Stimulated activated CD4-positive, alpha-beta T cell treated with anti-CD3 and anti-CD28 coated beads, Interleukin-1b, Interleukin-23, amount 100 ng/mL, for 48 hours (primary cell): ENCODE measurements around the gene QRFP.

Experiments
- DNase-seq: peaks from one replicate; pipeline ENCODE4 v3.0.0-alpha.2; 2020

QRFP gene, protein sequence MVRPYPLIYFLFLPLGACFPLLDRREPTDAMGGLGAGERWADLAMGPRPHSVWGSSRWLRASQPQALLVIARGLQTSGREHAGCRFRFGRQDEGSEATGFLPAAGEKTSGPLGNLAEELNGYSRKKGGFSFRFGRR

GRCh38 chr9:130896233-130897014 is at the start of gene QRFP:
Gene QRFP (minus strand): TSS chr9:130896812. CDS start chr9:130893838, 2,974 bp downstream.
- DNase-seq = no peak

GRCh38 chr9:130945173-130945572 is 48.6 kb upstream of the QRFP start:
- DNase-seq = no peak

GRCh38 chr9:130944510-130945058 is 48.0 kb upstream of the QRFP start:
- no peak for DNase-seq

GRCh38 chr9:130943777-130944176 is 47.2 kb upstream of the QRFP start:
- DNase-seq = no peak

DNA sequence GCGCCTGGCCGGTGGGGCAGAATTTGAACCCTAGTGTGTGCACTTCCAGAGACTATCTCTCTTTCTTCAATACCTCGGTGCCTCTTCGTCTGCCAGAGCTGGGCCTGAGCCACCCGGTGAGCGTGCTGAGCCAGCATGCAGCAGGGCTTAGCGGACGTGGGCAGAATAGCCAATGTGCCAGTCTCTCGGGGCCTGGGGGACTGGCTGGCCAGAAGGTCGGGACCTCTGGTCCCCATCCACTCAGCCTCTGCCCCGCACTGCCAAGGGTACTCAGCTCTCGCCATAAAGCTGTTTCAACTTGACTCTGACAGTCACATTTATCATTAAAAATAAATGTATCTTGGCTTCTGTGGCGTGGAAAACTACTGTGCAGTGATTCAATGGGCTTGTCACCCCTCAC is 46.6 kb upstream of the QRFP start:
- DNase-seq = no peak

DNA sequence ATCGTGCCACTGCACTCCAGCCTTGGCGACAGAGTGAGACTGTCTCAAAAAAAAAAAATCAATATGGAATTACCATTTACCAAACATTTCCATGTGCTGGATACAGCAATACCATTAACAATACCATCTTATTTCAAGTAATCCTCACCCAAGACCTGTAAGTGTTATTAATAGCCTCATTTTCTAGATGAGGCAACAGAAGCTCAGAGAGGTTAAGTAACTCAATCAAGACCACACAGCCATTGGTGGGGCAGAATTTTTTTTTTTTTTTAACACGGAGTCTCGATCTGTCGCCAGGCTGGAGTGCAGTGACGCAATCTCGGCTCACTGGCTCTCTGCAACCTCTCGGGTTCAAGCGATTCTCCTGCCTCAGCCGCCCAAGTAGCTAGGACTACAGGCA is 46.1 kb upstream of the QRFP start:
- no peak for DNase-seq

- DNase-seq = no peak
Observed at GRCh38 chr9:130942084-130942483, 45.5 kb upstream of the QRFP start.

DNA sequence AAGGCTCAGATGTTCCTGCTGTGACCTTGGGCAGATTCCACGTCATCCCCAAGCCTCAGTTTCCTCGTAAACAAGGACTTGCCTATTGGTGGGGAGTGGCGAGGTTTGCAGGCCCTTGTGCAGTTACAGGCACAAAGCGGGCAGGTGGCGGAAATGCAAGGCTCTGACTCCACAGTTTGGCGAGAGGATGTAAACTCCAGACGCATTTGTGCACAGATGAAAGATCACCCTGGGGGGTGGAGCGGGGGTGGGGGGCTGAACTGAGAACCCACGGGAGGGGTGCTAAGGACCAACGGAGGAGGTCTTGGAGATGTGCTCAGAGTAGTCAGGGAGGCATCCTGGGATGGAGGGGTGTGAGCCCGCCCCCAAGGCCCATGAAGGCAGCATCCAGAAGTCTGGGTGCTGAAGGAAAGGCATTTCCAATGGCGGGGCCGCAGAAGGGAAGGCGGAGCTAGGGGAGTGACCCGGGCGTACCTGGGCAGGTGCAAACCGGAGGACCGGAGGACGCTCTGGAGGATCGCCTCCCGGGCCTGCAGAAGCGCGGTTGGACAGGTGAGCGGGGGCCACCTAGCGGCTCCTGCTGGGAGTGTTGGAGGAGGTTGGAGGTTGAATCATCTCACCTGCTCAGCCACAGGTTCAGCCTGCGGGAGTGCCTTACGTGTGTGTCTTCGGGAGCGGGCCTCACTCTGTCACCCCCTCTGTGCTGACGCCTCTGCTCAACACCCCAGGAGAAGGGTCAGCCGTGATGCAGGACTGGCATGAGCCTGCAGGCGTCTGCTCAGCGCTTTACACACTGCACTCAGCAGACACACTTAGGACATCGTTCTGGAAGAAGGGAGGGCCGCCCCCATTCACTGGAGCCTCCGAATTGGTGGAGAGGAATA is 44.3 kb upstream of the QRFP start:
- DNase-seq = peak; percentile 73

GRCh38 chr9:130940027-130940549 is 43.5 kb upstream of the QRFP start:
- no peak for DNase-seq

GRCh38 chr9:130939405-130940026 is 42.9 kb upstream of the QRFP start:
- no peak for DNase-seq

DNA sequence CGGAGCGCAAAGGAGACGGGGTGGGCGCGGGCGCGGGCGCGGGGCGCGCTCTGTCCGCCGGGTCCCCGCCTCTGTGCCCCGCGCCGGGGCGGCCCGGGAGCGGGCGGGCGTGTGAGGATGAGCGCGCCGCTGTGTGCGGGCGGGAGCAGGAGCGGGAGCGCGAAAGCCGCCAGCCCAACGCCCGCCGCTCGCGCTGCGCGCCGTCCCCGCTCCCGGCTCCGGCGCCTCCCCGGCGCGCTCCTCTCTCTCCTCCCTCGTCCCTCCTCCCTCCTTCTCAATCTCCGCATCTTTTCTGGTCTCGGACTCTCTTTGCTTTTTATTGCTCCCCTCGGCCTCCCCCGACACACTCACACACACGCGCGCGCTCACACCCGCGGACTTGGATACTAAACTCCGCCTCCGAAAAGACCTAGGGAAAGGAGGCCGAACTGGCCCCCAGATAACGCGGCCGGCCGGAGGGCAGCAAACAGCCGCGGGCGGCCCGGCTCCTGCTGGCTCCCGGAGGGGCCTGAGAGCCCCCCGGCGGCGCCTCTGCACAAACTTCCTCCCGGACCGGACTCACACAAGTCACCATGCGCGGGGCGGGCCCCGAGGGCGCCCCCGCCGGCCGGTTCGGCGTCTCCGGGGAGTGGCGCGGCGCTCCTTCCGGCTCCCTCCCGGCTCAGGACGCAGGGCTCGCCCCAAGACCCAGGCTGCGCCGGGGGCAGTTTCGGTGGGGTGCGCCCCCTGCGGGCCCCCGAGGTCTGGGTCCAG is 42.2 kb upstream of the QRFP start, which contains the start of gene FIBCD1:
FIBCD1 (minus strand) TSS at position 596 of the 753 bp plus-strand sequence. CDS start 640 bp downstream, outside the sequence.
- no peak for DNase-seq

DNA sequence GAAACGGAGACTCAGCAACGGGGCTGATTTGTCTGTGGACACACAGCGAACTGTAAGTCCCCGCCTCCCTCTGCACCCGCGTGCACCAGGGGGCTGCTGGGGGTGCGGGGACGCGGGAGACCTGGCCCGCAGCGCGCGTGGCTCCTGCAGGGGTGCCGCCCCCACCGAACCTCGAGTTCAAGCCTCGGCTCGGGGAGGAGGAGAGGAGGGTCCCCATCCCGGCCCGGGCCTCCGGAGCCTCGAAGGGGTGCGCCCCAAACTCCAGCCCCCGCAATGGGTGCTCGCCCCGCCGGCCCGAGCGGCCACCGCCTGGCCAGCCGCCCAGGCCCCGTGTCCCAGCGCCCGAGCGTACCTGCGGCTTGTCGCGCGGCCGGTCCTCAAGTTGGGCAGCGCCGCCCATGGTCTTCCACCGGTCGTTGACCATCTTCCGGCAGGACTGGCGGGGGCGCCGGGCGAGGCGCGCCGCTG is 41.6 kb upstream of the QRFP start:
- no peak for DNase-seq

GRCh38 chr9:130937146-130938076 is 40.8 kb upstream of the QRFP start:
- DNase-seq = no peak

DNA sequence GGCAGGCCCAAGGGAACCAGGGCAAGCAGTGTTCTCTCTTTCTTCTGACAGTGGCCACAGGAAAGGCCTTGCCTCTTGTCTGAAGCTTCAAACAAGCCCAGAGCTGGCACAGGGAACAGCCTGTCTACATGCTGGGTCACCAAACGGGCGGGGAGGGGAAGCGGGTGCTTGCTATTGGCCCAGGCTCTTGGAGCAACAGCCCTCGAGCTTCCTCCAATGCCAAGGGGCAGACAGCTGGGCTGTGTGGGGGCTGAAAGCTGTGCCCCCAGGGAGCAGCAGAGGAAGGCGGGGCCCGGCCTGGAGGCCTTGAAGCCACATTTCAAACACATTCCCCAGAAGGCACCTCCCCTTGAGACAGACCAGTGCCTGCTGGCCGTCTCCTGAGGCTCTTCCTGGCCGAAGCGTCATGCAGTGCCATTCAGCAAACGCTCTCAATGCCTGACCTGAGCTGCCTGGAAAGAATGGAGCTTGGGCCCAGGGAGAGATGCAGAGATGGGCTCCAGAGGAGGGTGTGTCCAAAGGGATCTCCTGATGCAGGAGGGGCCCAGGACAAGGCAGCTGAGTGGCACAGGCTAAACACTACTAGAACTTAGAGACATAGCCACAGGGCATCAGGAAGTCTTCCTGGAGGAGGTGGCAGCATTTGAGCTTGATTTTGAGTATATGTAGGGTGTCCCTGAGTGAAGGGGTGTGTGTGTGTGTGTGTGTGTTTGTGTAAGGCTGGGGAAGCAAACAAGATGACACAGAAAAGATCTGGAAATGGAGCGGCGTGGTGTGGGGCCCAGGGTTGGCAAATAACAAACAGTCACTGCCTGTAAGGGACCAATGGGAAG is 39.9 kb upstream of the QRFP start:
- DNase-seq = no peak

GRCh38 chr9:130935648-130936271 is 39.1 kb upstream of the QRFP start:
- no peak for DNase-seq

DNA sequence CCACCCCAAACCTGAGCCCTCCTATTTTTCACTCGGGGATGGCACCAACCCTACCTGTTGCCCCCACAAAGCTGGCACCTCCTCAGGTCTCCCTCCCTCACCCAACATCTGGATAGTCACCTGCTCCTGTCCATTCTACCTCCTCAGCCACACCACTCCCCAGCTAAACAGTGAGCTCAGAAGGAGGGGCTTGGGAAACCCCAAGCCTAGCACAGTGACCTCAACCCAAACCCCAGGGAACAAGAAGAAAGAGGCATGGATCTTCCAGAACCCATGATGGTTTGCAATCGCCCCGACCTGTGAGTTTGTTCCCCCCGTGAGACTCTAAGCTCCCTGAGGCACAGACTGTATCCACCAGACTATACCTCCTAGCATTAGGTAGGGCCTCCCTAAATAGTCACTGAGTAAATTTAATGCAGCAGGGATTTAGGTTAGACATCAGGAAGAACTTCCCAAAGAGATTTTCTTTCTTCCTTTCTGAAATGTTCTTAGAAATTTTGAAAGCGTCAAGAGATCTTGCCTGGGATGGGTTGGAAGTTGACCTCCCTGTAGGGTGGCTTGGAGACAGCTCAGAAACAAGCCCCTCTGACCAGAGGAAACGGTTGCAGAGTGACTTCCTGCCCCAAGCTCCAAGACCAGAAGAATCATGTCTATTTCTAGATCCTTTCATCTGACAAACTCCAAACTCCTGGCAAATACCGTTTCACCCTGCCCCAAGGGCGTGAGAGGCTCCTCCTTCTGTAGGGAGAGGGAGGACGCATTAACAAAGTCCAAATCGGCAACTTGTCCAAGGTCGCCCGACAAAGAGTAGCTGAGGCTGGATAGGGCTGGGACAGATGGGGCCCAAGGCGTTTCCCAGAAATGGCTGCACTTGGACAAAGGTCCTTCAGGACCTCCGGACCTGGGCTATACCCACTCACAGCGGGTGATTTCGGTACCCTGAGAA is 38.4 kb upstream of the QRFP start:
- no peak for DNase-seq

DNA sequence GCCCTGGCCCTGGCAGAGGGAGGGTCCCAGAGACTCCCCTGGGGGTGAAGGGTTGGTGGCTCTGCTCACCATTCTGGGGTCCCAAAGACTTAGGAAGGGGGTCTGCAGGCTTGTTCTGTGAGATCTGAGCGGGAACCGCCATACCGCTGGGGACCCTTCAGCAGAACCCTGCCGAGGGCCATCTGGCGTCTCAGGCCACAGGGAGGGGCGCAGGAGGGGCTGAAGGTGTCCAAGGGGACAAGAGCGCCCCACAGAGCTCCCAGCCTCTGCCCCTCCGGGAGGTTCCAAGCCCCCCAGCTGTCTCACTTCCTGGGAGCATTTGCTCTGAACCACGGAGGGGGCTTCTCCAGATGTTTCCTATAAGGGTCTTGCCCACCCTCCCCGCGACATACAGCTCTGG is 37.6 kb upstream of the QRFP start:
- DNase-seq = no peak
